ENCODE measurements around the gene DNAH5. TPM values are rescaled to one million over a fixed set of nuclear protein-coding genes. Genes with fewer than 3 reads are reported as not detected.

Gene DNAH5
- total and polyA plus RNA-seq, 2 donors (not counting 1 experiment from before 2014, with no cell fraction given), result not detected

- Histone ChIP-seq H3K9ac (ENCODE audit: low read length) (no peak overlapping the region), H3K79me2 (ENCODE audit: control insufficient read depth, insufficient read depth, low read length) (no peaks in the 10 kb centered on the region), H2AFZ (ENCODE audit: insufficient read depth, low read depth, low read length, poor library complexity, severe bottlenecking) (no peak overlapping the region), H3K4me1 (ENCODE audit: control insufficient read depth in 2 of 2, insufficient read depth in 2 of 2, low read length in 2 of 2) (no peaks in the 10 kb centered on the region), H3K36me3 (replicated peaks in 1 of 2; ENCODE audit: control extremely low read depth in 1 of 2, control insufficient read depth in 1 of 2, extremely low read depth in 1 of 2, insufficient read depth in 2 of 2, low read length in 1 of 2) (no peaks in the 10 kb centered on the region), H3K4me2 (replicated peaks; ENCODE audit: low read depth, low read length, poor library complexity, severe bottlenecking) (no peak overlapping the region), H3K27ac (ENCODE audit: low read length in 2 of 2) (no peak overlapping the region), H3K9me3 (ENCODE audit: control extremely low read depth in 1 of 3, control insufficient read depth in 2 of 3, insufficient read depth in 1 of 3, low read length in 2 of 3) (no peaks in the 10 kb centered on the region), H3K4me3 (ENCODE audit: control extremely low read depth in 1 of 5, extremely low read depth in 1 of 5, insufficient read depth in 1 of 5, low read depth in 2 of 5, low read length in 4 of 5) (no peak overlapping the region), H4K20me1 (ENCODE audit: control insufficient read depth, insufficient read depth, low read length, poor library complexity, severe bottlenecking) (no peaks in the 10 kb centered on the region), H3K27me3 (replicated peaks in 1 of 4; ENCODE audit: control extremely low read depth in 1 of 4, control insufficient read depth in 3 of 4, insufficient read depth in 4 of 4, low read length in 3 of 4) (peaks cover 0 to 3% (median 0%) of the 10 kb centered on the region in 4 experiments)
- Mint-ChIP-seq H3K4me3 (no peak overlapping the region), H3K9me3 (ENCODE audit: insufficient read depth) (no peaks in the 10 kb centered on the region), H3K27me3 (peaks cover 44% of the 10 kb centered on the region), H3K4me1 (no peaks in the 10 kb centered on the region), H3K27ac (no peak overlapping the region)
- POLR2A ChIA-PET, result no interaction called here
- TF ChIP-seq EZH2 (IDR thresholded peaks at IDR 0.05; ENCODE audit: borderline replicate concordance, insufficient read depth, low read depth, low read length, poor library complexity, severe bottlenecking), result no peak
- TF ChIP-seq, protein P1, sequence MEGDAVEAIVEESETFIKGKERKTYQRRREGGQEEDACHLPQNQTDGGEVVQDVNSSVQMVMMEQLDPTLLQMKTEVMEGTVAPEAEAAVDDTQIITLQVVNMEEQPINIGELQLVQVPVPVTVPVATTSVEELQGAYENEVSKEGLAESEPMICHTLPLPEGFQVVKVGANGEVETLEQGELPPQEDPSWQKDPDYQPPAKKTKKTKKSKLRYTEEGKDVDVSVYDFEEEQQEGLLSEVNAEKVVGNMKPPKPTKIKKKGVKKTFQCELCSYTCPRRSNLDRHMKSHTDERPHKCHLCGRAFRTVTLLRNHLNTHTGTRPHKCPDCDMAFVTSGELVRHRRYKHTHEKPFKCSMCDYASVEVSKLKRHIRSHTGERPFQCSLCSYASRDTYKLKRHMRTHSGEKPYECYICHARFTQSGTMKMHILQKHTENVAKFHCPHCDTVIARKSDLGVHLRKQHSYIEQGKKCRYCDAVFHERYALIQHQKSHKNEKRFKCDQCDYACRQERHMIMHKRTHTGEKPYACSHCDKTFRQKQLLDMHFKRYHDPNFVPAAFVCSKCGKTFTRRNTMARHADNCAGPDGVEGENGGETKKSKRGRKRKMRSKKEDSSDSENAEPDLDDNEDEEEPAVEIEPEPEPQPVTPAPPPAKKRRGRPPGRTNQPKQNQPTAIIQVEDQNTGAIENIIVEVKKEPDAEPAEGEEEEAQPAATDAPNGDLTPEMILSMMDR (IDR thresholded peaks at IDR 0.05), result no peak
- intact Hi-C loops (cut with micrococcal nuclease), result no loop called here
- WGBS (ENCODE audit: insufficient coverage), result no CpG with 5 or more reads among the region's 2 CpGs
- ATAC-seq (ENCODE audit: low read depth) (no peak), DNase-seq (no peak)
- CTCF ChIA-PET, result interaction anchor here (1.3 kb wide), 1 partner anchor 11 kb away, joined by 4 read pairs; no protein-coding TSS in a partner anchor
Measured at GRCh38 chr5:13976223-13976622, 31.7 kb upstream of the DNAH5 start.

GRCh38 chr5:13975246-13975645 is 30.8 kb upstream of the DNAH5 start:
- Mint-ChIP-seq H3K9me3 (ENCODE audit: insufficient read depth) (no peaks in the 10 kb centered on the region), H3K4me1 (no peaks in the 10 kb centered on the region), H3K4me3 (no peak overlapping the region), H3K27me3 (peaks cover 47% of the 10 kb centered on the region), H3K27ac (no peak overlapping the region)
- H3K79me2 ChIP-seq (ENCODE audit: control insufficient read depth, insufficient read depth, low read length), result no peaks in the 10 kb centered on the region
- WGBS (ENCODE audit: insufficient coverage), result no CpG with 5 or more reads among the region's 2 CpGs
- no peak overlapping the region for H3K27ac ChIP-seq (ENCODE audit: low read length in 2 of 2)
- CTCF ChIA-PET, result no interaction called here
- no peak for ATAC-seq (ENCODE audit: low read depth)
- H3K4me1 ChIP-seq (ENCODE audit: control insufficient read depth in 2 of 2, insufficient read depth in 2 of 2, low read length in 2 of 2), result no peaks in the 10 kb centered on the region
- intact Hi-C loops (cut with micrococcal nuclease), result no loop called here
- no peak overlapping the region for H3K4me2 ChIP-seq (replicated peaks; ENCODE audit: low read depth, low read length, poor library complexity, severe bottlenecking)
- TF ChIP-seq, protein P1 (IDR thresholded peaks at IDR 0.05), result no peak
- TF ChIP-seq EZH2 (IDR thresholded peaks at IDR 0.05; ENCODE audit: borderline replicate concordance, insufficient read depth, low read depth, low read length, poor library complexity, severe bottlenecking), result no peak
- H2AFZ ChIP-seq (ENCODE audit: insufficient read depth, low read depth, low read length, poor library complexity, severe bottlenecking), result no peak overlapping the region
- H3K9me3 ChIP-seq (ENCODE audit: control extremely low read depth in 1 of 3, control insufficient read depth in 2 of 3, insufficient read depth in 1 of 3, low read length in 2 of 3), result no peaks in the 10 kb centered on the region
- H4K20me1 ChIP-seq (ENCODE audit: control insufficient read depth, insufficient read depth, low read length, poor library complexity, severe bottlenecking), result no peaks in the 10 kb centered on the region
- H3K4me3 ChIP-seq (ENCODE audit: control extremely low read depth in 1 of 5, extremely low read depth in 1 of 5, insufficient read depth in 1 of 5, low read depth in 2 of 5, low read length in 4 of 5), result no peak overlapping the region
- no peak overlapping the region for H3K9ac ChIP-seq (ENCODE audit: low read length)
- no peaks in the 10 kb centered on the region for H3K36me3 ChIP-seq (replicated peaks in 1 of 2; ENCODE audit: control extremely low read depth in 1 of 2, control insufficient read depth in 1 of 2, extremely low read depth in 1 of 2, insufficient read depth in 2 of 2, low read length in 1 of 2)
- no peaks in the 10 kb centered on the region for H3K27me3 ChIP-seq (replicated peaks in 1 of 4; ENCODE audit: control extremely low read depth in 1 of 4, control insufficient read depth in 3 of 4, insufficient read depth in 4 of 4, low read length in 3 of 4)
- POLR2A ChIA-PET, result no interaction called here
- DNase-seq, result no peak
